ENCODE measurements around the gene DAPK1.

DNA sequence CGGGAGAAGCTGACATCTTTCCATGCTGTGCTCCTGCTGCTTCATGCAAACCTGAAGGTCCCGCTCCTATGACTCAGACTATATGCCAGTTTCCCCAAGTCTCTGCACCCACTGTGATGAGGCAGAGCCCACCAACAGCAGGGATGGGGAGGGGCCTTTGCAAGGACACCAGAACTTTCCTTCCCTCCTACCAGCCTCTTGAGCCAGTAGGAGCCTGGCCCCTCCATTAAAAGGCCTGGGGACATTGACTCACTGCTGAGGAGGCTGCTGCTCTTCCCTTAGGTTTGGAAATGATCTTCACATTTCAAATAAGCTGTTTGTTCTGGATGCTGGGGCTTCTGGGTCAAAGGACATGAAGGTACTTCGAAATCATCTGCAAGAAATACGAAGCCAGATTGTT is 202.2 kb downstream of the DAPK1 start:
- no peak for TF ChIP-seq MAX (IDR thresholded peaks at IDR 0.05; ENCODE audit: insufficient read depth, insufficient read length)
- TF ChIP-seq POLR2A (IDR thresholded peaks at IDR 0.05; ENCODE audit: low read depth, low read length) = no peak
- TF ChIP-seq, protein P1, sequence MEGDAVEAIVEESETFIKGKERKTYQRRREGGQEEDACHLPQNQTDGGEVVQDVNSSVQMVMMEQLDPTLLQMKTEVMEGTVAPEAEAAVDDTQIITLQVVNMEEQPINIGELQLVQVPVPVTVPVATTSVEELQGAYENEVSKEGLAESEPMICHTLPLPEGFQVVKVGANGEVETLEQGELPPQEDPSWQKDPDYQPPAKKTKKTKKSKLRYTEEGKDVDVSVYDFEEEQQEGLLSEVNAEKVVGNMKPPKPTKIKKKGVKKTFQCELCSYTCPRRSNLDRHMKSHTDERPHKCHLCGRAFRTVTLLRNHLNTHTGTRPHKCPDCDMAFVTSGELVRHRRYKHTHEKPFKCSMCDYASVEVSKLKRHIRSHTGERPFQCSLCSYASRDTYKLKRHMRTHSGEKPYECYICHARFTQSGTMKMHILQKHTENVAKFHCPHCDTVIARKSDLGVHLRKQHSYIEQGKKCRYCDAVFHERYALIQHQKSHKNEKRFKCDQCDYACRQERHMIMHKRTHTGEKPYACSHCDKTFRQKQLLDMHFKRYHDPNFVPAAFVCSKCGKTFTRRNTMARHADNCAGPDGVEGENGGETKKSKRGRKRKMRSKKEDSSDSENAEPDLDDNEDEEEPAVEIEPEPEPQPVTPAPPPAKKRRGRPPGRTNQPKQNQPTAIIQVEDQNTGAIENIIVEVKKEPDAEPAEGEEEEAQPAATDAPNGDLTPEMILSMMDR (IDR thresholded peaks at IDR 0.05; ENCODE audit: extremely low read depth in 1 of 2, insufficient read depth in 1 of 2, low read depth in 1 of 2, low read length in 2 of 2) = no peak
- TF ChIP-seq POLR2AphosphoS5 (IDR thresholded peaks at IDR 0.05; ENCODE audit: insufficient read depth, low read depth, low read length) = no peak
- no peak for TF ChIP-seq MYC (IDR thresholded peaks at IDR 0.05; ENCODE audit: low read depth, low read length)
